Endothelial cell of umbilical vein (primary cell): ENCODE results near the gene FEN1. TPM values are rescaled to one million over a fixed set of nuclear protein-coding genes. Genes with fewer than 3 reads are reported as not detected.

Source experiments
- BruUV-seq: library from RNA; stranded (reverse); fragments of 400-500 nt; replicated peaks from 2 replicates; lab custom pipeline; 2021; lab: Mats Ljungman, UMichigan
- CTCF ChIA-PET: fragments of 300-600, 350-600 bp; sonication (Branson Sonifier 250); formaldehyde crosslinking; loops from one replicate; lab custom pipeline; 2021; ENCODE audit warnings: antibody characterized with exemption, inconsistent platforms; lab: Charles Lee
- POLR2A ChIA-PET: fragments of 300-600, 350-600 bp; sonication (Branson Sonifier 250); formaldehyde crosslinking; loops from one replicate; lab custom pipeline; 2021; ENCODE audit warnings: antibody characterized with exemption, inconsistent platforms; lab: Charles Lee
- DNase-seq: peaks from one replicate; pipeline ENCODE4 v3.0.0-alpha.2; 2011; ENCODE audit warnings: low read depth, low spot score
- FAIRE-seq: peaks from 2 replicates; lab custom pipeline; 2011; peaks lifted over from hg19 to GRCh38; lab: Jason Lieb, UNC
- H2AFZ ChIP-seq: 2 replicates; pipeline ENCODE4 v1.6.0; 2012; ENCODE audit warnings: low read depth, low read length, control low read depth, inconsistent platforms
- H3K27ac ChIP-seq: 2 replicates; pipeline ENCODE4 v1.5.1; 2011; ENCODE audit warnings: low read depth, mild to moderate bottlenecking, control low read depth, low read length, moderate library complexity; ENCODE audit not compliant: insufficient read depth
- H3K27me3 ChIP-seq, 2 experiments: 2 replicates each; pipeline versions ENCODE4 v1.6.0 to v1.6.1; 2011; ENCODE audit warnings: low read length in 2 of 2, mixed read lengths in 1 of 2; ENCODE audit not compliant: control insufficient read depth in 2 of 2, insufficient read depth in 2 of 2
- H3K36me3 ChIP-seq, 2 experiments: 2 replicates in 1 of 2; 3 replicates in 1 of 2; pipeline ENCODE4 v1.5.1; 2011; ENCODE audit warnings: low read length in 2 of 2, mild to moderate bottlenecking in 1 of 2, moderate library complexity in 1 of 2; ENCODE audit not compliant: control insufficient read depth in 2 of 2, insufficient read depth in 2 of 2; ENCODE audit errors: extremely low read depth in 1 of 2
- H3K4me1 ChIP-seq: 3 replicates; pipeline ENCODE4 v1.5.1; 2011; ENCODE audit warnings: mild to moderate bottlenecking, low read length; ENCODE audit not compliant: control insufficient read depth, insufficient read depth; ENCODE audit errors: extremely low read depth
- H3K4me2 ChIP-seq: 2 replicates; pipeline ENCODE4 v1.6.1; 2011; ENCODE audit warnings: low read length, control low read depth, mixed read lengths; ENCODE audit not compliant: insufficient read depth
- H3K4me3 ChIP-seq, 3 experiments: fragments of 200-600 bp in 1 of 3; sonication (generic), shearing (Covaris generic) in 1 of 3; replicated peaks in 1 of 3; 2 replicates each; pipeline ENCODE4 v1.5.1; 2011 to 2016; ENCODE audit warnings: control low read depth in 3 of 3, low read length in 3 of 3, mild to moderate bottlenecking in 2 of 3, inconsistent platforms in 1 of 3, low read depth in 1 of 3, moderate library complexity in 1 of 3; ENCODE audit not compliant: insufficient read depth in 1 of 3
- H3K79me2 ChIP-seq: 2 replicates; pipeline ENCODE4 v1.6.0; 2012; ENCODE audit warnings: low read length, inconsistent platforms; ENCODE audit not compliant: control insufficient read depth, insufficient read depth
- H3K9ac ChIP-seq: replicated peaks from 2 replicates; pipeline ENCODE3; 2011; ENCODE audit warnings: low read length, control low read depth; ENCODE audit not compliant: insufficient read depth; ENCODE audit errors: extremely low read depth
- H3K9me1 ChIP-seq: replicated peaks from 3 replicates; pipeline ENCODE4 v1.6.0; 2011; ENCODE audit warnings: mild to moderate bottlenecking, low read length; ENCODE audit not compliant: control insufficient read depth, insufficient read depth; ENCODE audit errors: extremely low read depth
- H3K9me3 ChIP-seq: replicated peaks from 2 replicates; pipeline ENCODE4 v1.5.1; 2012; ENCODE audit warnings: low read length, inconsistent platforms; ENCODE audit not compliant: control insufficient read depth, insufficient read depth
- H4K20me1 ChIP-seq: replicated peaks from 2 replicates; pipeline ENCODE3; 2011; ENCODE audit warnings: mild to moderate bottlenecking, low read length; ENCODE audit not compliant: control insufficient read depth, insufficient read depth; ENCODE audit errors: extremely low read depth
- CTCF ChIP-seq, 2 donors: IDR thresholded peaks; 1 replicate in 1 of 2; 2 replicates in 1 of 2; pipeline ENCODE4 v1.5.1; 2011; ENCODE audit warnings: low read length in 2 of 2, mild to moderate bottlenecking in 2 of 2, moderate library complexity in 2 of 2, control low read depth in 1 of 2, inconsistent platforms in 1 of 2, low read depth in 1 of 2; ENCODE audit not compliant: insufficient read depth in 1 of 2; ENCODE audit errors: extremely low read depth in 1 of 2
- EZH2 ChIP-seq: IDR thresholded peaks from 2 replicates; pipeline ENCODE4 v1.6.1; 2012; ENCODE audit warnings: borderline replicate concordance, low read depth, mild to moderate bottlenecking, moderate library complexity, low read length, inconsistent platforms; ENCODE audit not compliant: severe bottlenecking
- FOS ChIP-seq: IDR thresholded peaks from 2 replicates; pipeline ENCODE4 v1.6.1; 2011; ENCODE audit warnings: mild to moderate bottlenecking, low read length, moderate library complexity, borderline replicate concordance; ENCODE audit not compliant: insufficient read depth
- GATA2 ChIP-seq: IDR thresholded peaks from 2 replicates; pipeline ENCODE4 v1.7.0; 2011; ENCODE audit warnings: low read depth, mild to moderate bottlenecking, moderate library complexity, mixed read lengths, low read length; ENCODE audit not compliant: insufficient read length, insufficient read depth
- JUN ChIP-seq: IDR thresholded peaks from 2 replicates; pipeline ENCODE4 v1.6.1; 2011; ENCODE audit warnings: borderline replicate concordance, low read depth; ENCODE audit not compliant: insufficient read length, insufficient read depth
- MAX ChIP-seq: IDR thresholded peaks from 2 replicates; pipeline ENCODE4 v1.6.1; 2011; ENCODE audit not compliant: insufficient read depth, insufficient read length
- MYC ChIP-seq: IDR thresholded peaks from one replicate; pipeline ENCODE4 v1.6.1; 2011; ENCODE audit warnings: mild to moderate bottlenecking, low read depth, low read length
- POLR2A ChIP-seq: IDR thresholded peaks from 2 replicates; pipeline ENCODE4 v1.6.1; 2012; ENCODE audit warnings: low read depth, mild to moderate bottlenecking, control low read depth, low read length
- POLR2AphosphoS5 ChIP-seq: IDR thresholded peaks from 2 replicates; pipeline ENCODE4 v1.6.1; 2012; ENCODE audit warnings: low read depth, mild to moderate bottlenecking, control low read depth, low read length, moderate library complexity; ENCODE audit not compliant: insufficient read depth
- dilution Hi-C: fragments of 300-500 bp; cut with MboI; formaldehyde crosslinking; loops from one replicate; pipeline ENCODE4 v1.15.0; 2019; ENCODE audit warnings: low sequenced_read_pairs; ENCODE audit not compliant: extremely low pct_ligation_motif_present
- intact Hi-C: fragments of 100-400 bp; cut with micrococcal nuclease; formaldehyde crosslinking; loops from one replicate; pipeline ENCODE4 v1.10.0; 2022
- polyA plus RNA-seq, 4 experiments: library from polyadenylated mRNA; depleted of rRNA in 3 of 4; stranded (reverse) in 3 of 4; unstranded in 1 of 4; fragments of >200 nt; gene quantifications; 2 replicates each; pipeline versions ENCODE4 v1.2.1 to v1.2.3, GENCODE V29; 2011 to 2012; ENCODE audit warnings: missing spikeins in 1 of 4
- total RNA-seq: library from RNA; stranded (reverse); gene quantifications from 2 replicates; pipeline ENCODE4 v1.2.3, GENCODE V29; 2021

Gene FEN1
- total and polyA plus RNA-seq, 2 donors (not counting 3 experiments of a cell fraction or from before 2014, with no cell fraction given) = 29.3 to 60.5 TPM

DNA sequence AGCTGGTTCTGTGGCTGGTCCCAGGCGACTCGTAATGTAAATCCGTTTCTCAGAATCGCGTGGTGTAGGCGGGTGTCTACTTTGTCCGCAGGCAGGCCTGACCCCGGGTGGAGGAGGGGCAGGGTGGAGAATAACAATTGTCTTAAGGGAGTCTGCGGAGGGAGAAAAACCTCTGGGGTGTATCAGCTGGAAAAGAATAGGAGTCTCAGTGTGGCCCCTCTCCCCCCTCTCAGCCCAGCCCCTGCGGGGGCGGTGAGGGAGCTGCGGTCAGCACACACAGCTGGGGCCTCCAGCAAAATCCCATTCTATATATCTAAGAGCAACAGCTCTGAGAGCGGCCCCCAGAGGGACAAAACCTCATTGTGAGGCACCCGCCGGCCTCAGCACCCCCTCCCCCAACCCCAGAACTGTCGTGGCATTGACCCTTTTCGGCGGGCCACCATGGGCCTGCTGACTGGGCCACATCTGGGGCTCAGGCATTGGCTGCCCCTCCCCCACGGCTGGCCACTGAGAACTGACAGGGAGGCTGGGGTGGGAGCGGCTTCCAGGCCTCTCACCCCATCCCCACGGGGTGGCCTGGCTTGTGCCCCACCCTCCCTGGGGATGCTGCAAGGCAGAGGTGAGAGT lies 43.0 kb upstream of the FEN1 start:
- H3K27ac ChIP-seq = no peak overlapping the region
- H3K9ac ChIP-seq = no peak overlapping the region
- H3K27me3 ChIP-seq = no peaks in the 10 kb centered on the region
- DNase-seq (no peak), FAIRE-seq (no peak)
- POLR2A ChIA-PET = no interaction called here
- no peak overlapping the region for H3K4me2 ChIP-seq
- no peak overlapping the region for H3K4me3 ChIP-seq
- CTCF ChIA-PET = interaction anchor here (0.9 to 5.4 kb wide), 9 partner anchors 11 to 233 kb away, joined by 3 to 91 read pairs (median 4); no protein-coding TSS in a partner anchor
- no peaks in the 10 kb centered on the region for H4K20me1 ChIP-seq
- no peak overlapping the region for H2AFZ ChIP-seq
- H3K9me3 ChIP-seq = no peaks in the 10 kb centered on the region
- BruUV-seq = no TSS peak
- H3K4me1 ChIP-seq = peaks cover 4% of the 10 kb centered on the region
- H3K36me3 ChIP-seq = no peaks in the 10 kb centered on the region
- H3K9me1 ChIP-seq = no peaks in the 10 kb centered on the region
- intact Hi-C loops (no loop called here), dilution Hi-C loops (no loop called here)
- H3K79me2 ChIP-seq = no peaks in the 10 kb centered on the region
- TF ChIP-seq MAX (no peak), CTCF (IDR thresholded peaks at IDR 0.05; ENCODE audit: extremely low read depth in 1 of 2, insufficient read depth in 1 of 2, low read depth in 1 of 2, low read length in 2 of 2) (no peak), JUN (no peak), GATA2 (no peak), FOS (no peak), EZH2 (no peak), MYC (no peak), POLR2AphosphoS5 (no peak), POLR2A (no peak)
